Activated CD8-positive, alpha-beta memory T cell treated with anti-CD3 and anti-CD28 coated beads, Interleukin-2, amount 50 U/mL, for 48 hours (primary cell): Measurements from ENCODE around the gene EXT2.

Experiments used
- DNase-seq: peaks from one replicate; pipeline ENCODE4 v3.0.0-alpha.2; 2020

Gene EXT2

GRCh38 chr11:44174842-44175241 is 79.4 kb downstream of the EXT2 start:
- DNase-seq, result no peak

GRCh38 chr11:44176546-44177213 is 81.2 kb downstream of the EXT2 start:
- no peak for DNase-seq

GRCh38 chr11:44177905-44178304 is 82.4 kb downstream of the EXT2 start:
- no peak for DNase-seq

GRCh38 chr11:44178381-44178780 is 82.9 kb downstream of the EXT2 start:
- DNase-seq, result no peak

- DNase-seq, result no peak
These were observed 83.7 kb downstream of the EXT2 start for GRCh38 chr11:44179173-44179572.

GRCh38 chr11:44180107-44180506 is 84.6 kb downstream of the EXT2 start:
- no peak for DNase-seq

GRCh38 chr11:44185522-44185921 is 90.0 kb downstream of the EXT2 start:
- no peak for DNase-seq

GRCh38 chr11:44186321-44186930 is 90.9 kb downstream of the EXT2 start:
- DNase-seq, result no peak

- no peak for DNase-seq
These were observed 93.2 kb downstream of the EXT2 start for GRCh38 chr11:44188643-44189042.

GRCh38 chr11:44189986-44190882 is 94.8 kb downstream of the EXT2 start:
- no peak for DNase-seq

- no peak for DNase-seq
These were observed 95.4 kb downstream of the EXT2 start for GRCh38 chr11:44190883-44191230.

- DNase-seq, result no peak
These were observed 96.0 kb downstream of the EXT2 start for GRCh38 chr11:44191322-44192016.

GRCh38 chr11:44192017-44192385 is 96.5 kb downstream of the EXT2 start:
- no peak for DNase-seq

GRCh38 chr11:44192462-44193100 is 97.1 kb downstream of the EXT2 start:
- no peak for DNase-seq

- no peak for DNase-seq
These were observed 98.4 kb downstream of the EXT2 start for GRCh38 chr11:44193856-44194255.

- no peak for DNase-seq
These were observed 102.8 kb downstream of the EXT2 start for GRCh38 chr11:44198146-44198724.

GRCh38 chr11:44199298-44199697 is 103.8 kb downstream of the EXT2 start:
- DNase-seq, result no peak

GRCh38 chr11:44199816-44200215 is 104.3 kb downstream of the EXT2 start:
- no peak for DNase-seq

GRCh38 chr11:44203270-44204043 is 108.0 kb downstream of the EXT2 start:
- no peak for DNase-seq

GRCh38 chr11:44205352-44205751 is 109.9 kb downstream of the EXT2 start:
- no peak for DNase-seq

- DNase-seq, result no peak
These were observed 110.4 kb downstream of the EXT2 start for GRCh38 chr11:44205836-44206235.

GRCh38 chr11:44207292-44207691 is 111.8 kb downstream of the EXT2 start:
- DNase-seq, result no peak
